ENCODE data around the gene ANKRD11. TPM values are rescaled to one million over a fixed set of nuclear protein-coding genes. Genes with fewer than 3 reads are reported as not detected.

ANKRD11 gene
- total RNA-seq, 1 donor from 2014 or later: 133 TPM

GRCh38 chr16:89297910-89298545 lies 192.3 kb downstream of the ANKRD11 start:
- TF ChIP-seq CTCF (IDR thresholded peaks at IDR 0.05; ENCODE audit: insufficient read depth, low read length, poor library complexity, severe bottlenecking): no peak
- DNase-seq (ENCODE audit: low read depth): no peak
- no peaks in the 10 kb centered on the region for H3K36me3 ChIP-seq (ENCODE audit: control insufficient read depth, insufficient read depth, low read length)
- H3K27me3 ChIP-seq (ENCODE audit: control insufficient read depth, insufficient read depth, low read length): no peaks in the 10 kb centered on the region
- no peak overlapping the region for H3K4me3 ChIP-seq (ENCODE audit: low read depth, low read length)

- no peak for DNase-seq (ENCODE audit: low read depth)
- H3K27me3 ChIP-seq (ENCODE audit: control insufficient read depth, insufficient read depth, low read length): no peaks in the 10 kb centered on the region
- TF ChIP-seq CTCF (IDR thresholded peaks at IDR 0.05; ENCODE audit: insufficient read depth, low read length, poor library complexity, severe bottlenecking): no peak
- no peaks in the 10 kb centered on the region for H3K36me3 ChIP-seq (ENCODE audit: control insufficient read depth, insufficient read depth, low read length)
- H3K4me3 ChIP-seq (ENCODE audit: low read depth, low read length): no peak overlapping the region
Observed at GRCh38 chr16:89297156-89297874, 193.0 kb downstream of the ANKRD11 start.

- H3K36me3 ChIP-seq (ENCODE audit: control insufficient read depth, insufficient read depth, low read length): no peaks in the 10 kb centered on the region
- H3K27me3 ChIP-seq (ENCODE audit: control insufficient read depth, insufficient read depth, low read length): no peaks in the 10 kb centered on the region
- H3K4me3 ChIP-seq (ENCODE audit: low read depth, low read length): no peak overlapping the region
- TF ChIP-seq CTCF (IDR thresholded peaks at IDR 0.05; ENCODE audit: insufficient read depth, low read length, poor library complexity, severe bottlenecking): no peak
- DNase-seq (ENCODE audit: low read depth): no peak
Observed at GRCh38 chr16:89295915-89296314, 194.4 kb downstream of the ANKRD11 start.

- H3K27me3 ChIP-seq (ENCODE audit: control insufficient read depth, insufficient read depth, low read length): no peaks in the 10 kb centered on the region
- H3K4me3 ChIP-seq (ENCODE audit: low read depth, low read length): no peak overlapping the region
- TF ChIP-seq CTCF (IDR thresholded peaks at IDR 0.05; ENCODE audit: insufficient read depth, low read length, poor library complexity, severe bottlenecking): no peak
- H3K36me3 ChIP-seq (ENCODE audit: control insufficient read depth, insufficient read depth, low read length): peaks cover 1% of the 10 kb centered on the region
- DNase-seq (ENCODE audit: low read depth): no peak
Observed at GRCh38 chr16:89295071-89295900, 195.1 kb downstream of the ANKRD11 start.

GRCh38 chr16:89294486-89294885 lies 195.9 kb downstream of the ANKRD11 start:
- no peak for TF ChIP-seq CTCF (IDR thresholded peaks at IDR 0.05; ENCODE audit: insufficient read depth, low read length, poor library complexity, severe bottlenecking)
- Histone ChIP-seq H3K27me3 (ENCODE audit: control insufficient read depth, insufficient read depth, low read length) (no peaks in the 10 kb centered on the region), H3K4me3 (ENCODE audit: low read depth, low read length) (no peak overlapping the region), H3K36me3 (ENCODE audit: control insufficient read depth, insufficient read depth, low read length) (peaks cover 1% of the 10 kb centered on the region)
- DNase-seq (ENCODE audit: low read depth): no peak

All from kidney epithelial cell (primary cell).